ENCODE data around the gene GPX4. TPM values are rescaled to one million over a fixed set of nuclear protein-coding genes. Genes with fewer than 3 reads are reported as not detected.

GPX4 gene
- polyA plus RNA-seq, 3 donors: 205 to 2,242 (median 1,517) TPM

DNA sequence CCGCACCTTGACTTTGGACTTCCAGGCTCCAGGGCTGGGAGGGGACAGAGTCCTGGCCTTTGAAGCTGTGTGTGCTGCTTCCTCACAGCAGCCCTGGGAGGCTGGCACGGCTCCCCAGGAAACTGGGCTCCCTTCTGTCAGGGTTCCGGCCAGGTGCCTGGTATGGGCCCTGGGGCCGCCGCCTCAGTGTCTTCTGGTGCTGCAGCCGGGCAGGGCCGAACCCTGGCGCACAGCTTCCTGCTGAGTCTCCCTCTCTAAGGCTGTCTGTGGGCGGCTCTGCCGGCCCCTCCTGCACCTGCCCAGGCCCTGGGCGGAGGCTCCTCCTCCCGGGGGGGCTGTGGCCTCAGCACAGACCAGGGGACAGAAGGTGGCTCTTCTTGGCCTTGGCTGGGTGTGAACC is 32.4 kb downstream of the GPX4 start:
- H3K27ac ChIP-seq (ENCODE audit: low read depth, low read length): no peak overlapping the region
- 41 to 79% (median 56%) methylated on average over 12 of the region's 12 CpGs for WGBS, 3 donors

DNA sequence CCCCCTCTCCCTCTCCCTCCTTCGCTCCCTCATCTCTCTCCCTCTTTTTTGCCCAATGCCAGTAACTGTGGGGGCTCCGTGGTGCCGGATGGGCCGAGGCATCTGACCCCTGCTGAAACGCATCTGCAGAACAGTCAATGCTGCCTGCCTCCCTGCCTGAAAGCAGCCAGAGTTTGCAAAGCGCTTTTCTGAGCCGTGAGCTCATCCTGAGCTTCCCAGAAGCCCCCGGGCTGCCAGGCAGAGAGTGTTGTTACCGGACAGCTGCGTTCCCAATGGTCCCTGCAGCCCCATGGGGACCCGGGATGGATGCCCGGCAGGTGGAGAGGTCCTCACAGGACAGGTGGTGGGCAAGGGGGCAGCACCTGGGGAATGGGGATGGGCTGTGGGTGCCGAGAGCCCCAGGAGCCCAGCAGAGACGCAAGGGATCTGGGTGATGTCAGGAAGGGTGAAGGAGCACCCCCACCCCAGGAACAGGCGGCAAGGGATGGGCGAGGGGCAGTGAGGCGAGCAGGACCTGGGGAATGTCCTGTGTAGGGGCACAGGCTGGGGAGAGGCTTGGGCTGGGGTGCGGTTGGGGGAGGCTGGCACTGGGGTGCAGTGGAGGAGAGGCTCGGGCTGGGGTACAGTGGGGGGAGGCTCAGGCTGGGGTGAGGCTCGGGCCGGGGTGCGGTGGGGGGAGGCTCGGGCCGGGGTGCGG is 33.0 kb downstream of the GPX4 start:
- no peak overlapping the region for H3K27ac ChIP-seq (ENCODE audit: low read depth, low read length)
- 70 to 79% (median 73%) methylated on average over 16 to 25 of the region's 25 CpGs for WGBS, 3 donors

GRCh38 chr19:1138121-1138520 is 34.3 kb downstream of the GPX4 start:
- H3K27ac ChIP-seq (ENCODE audit: low read depth, low read length): no peak overlapping the region
- WGBS, 3 donors: 83 to 84% (median 83%) methylated on average over 7 of the region's 11 CpGs

DNA sequence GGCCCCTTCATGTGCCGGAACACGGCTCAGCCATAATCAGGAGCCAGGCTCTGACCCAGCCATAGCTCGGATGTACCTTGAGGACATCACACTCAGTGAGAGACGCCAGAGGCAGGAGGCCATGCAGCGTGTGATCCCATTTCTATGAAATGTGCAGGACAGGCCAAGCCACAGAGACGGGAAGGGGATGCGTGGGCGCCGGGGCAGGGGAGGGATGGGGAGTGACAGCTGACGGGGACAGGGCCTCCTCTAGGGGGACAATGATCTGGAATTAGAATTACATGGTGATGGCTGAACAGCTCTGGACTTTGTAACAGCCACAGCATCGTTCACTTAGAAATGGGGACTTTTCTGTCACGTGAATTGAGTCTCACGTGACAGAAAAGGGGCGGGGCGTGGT is 35.3 kb downstream of the GPX4 start:
- no peak overlapping the region for H3K27ac ChIP-seq (ENCODE audit: low read depth, low read length)
- 89 to 92% (median 92%) methylated on average over 15 of the region's 15 CpGs for WGBS, 3 donors

GRCh38 chr19:1140272-1141027 is 36.7 kb downstream of the GPX4 start:
- 85 to 95% (median 89%) methylated on average over 33 to 39 of the region's 39 CpGs for WGBS, 3 donors
- H3K27ac ChIP-seq (ENCODE audit: low read depth, low read length): no peak overlapping the region

GRCh38 chr19:1141944-1142343 is 38.1 kb downstream of the GPX4 start:
- H3K27ac ChIP-seq (ENCODE audit: low read depth, low read length): no peak overlapping the region
- WGBS, 3 donors: 88 to 91% (median 90%) methylated on average over 5 of the region's 5 CpGs

GRCh38 chr19:1143828-1144399 is 40.1 kb downstream of the GPX4 start:
- WGBS, 3 donors: 93 to 96% (median 95%) methylated on average over 31 to 33 of the region's 33 CpGs
- no peak overlapping the region for H3K27ac ChIP-seq (ENCODE audit: low read depth, low read length)

- no peak overlapping the region for H3K27ac ChIP-seq (ENCODE audit: low read depth, low read length)
- 94 to 100% (median 100%) methylated on average over 1 of the region's 1 CpG for WGBS, 3 donors
Observed at GRCh38 chr19:1144741-1145140, 40.9 kb downstream of the GPX4 start.

GRCh38 chr19:1145635-1146411 is 42.0 kb downstream of the GPX4 start:
- H3K27ac ChIP-seq (ENCODE audit: low read depth, low read length): no peak overlapping the region
- WGBS, 3 donors: 94 to 97% (median 95%) methylated on average over 19 to 26 of the region's 26 CpGs

- no peak overlapping the region for H3K27ac ChIP-seq (ENCODE audit: low read depth, low read length)
- WGBS, 3 donors: 88 to 90% (median 90%) methylated on average over 13 of the region's 13 CpGs
Observed at GRCh38 chr19:1146412-1146699, 42.6 kb downstream of the GPX4 start.

DNA sequence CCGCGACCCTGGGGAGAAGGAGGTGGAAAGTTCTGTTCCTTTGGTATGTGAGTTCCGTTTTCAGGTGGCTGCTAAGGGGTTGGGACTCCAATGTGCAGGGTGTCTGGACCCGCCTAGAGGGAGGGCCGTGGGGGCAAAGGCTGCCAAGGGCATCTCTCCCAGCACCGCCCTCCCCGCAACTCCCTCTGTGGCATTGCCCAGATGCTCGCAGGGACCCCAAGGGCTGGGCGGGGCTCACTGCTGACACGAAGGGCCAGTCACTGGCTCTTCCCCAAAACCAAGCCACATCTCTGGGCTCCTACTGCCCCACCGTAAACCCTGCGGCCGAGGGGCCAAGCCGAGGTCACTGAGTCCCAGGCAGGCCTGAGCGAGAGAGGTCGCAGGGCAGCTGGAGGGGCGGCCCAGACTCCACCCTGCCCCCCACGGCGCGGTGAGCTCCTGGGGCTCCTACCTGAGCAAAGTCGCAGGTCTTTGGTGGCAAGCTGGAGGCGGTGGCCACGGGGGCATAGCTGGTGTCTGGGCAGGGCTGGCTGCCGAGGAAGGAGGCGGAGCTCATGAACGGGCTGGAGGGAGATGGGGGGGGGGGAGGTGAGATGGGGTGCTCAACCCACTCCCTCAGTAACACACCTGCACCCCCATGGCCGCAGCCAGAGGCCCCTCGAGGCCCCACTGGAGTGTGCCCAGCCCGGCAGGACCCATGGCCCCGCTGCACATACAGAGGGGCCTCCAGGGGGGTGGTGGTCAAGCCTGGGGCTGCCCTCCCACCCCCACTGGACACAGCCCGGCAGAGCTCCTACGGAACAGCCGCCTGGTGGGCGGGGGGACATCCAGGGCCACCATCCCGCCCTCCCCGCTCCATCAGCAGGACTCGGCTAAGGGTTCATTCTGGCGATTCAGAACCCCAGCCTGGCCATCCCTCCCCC is 43.3 kb downstream of the GPX4 start:
- no peak overlapping the region for H3K27ac ChIP-seq (ENCODE audit: low read depth, low read length)
- WGBS, 3 donors: 84 to 87% (median 85%) methylated on average over 36 to 38 of the region's 38 CpGs

DNA sequence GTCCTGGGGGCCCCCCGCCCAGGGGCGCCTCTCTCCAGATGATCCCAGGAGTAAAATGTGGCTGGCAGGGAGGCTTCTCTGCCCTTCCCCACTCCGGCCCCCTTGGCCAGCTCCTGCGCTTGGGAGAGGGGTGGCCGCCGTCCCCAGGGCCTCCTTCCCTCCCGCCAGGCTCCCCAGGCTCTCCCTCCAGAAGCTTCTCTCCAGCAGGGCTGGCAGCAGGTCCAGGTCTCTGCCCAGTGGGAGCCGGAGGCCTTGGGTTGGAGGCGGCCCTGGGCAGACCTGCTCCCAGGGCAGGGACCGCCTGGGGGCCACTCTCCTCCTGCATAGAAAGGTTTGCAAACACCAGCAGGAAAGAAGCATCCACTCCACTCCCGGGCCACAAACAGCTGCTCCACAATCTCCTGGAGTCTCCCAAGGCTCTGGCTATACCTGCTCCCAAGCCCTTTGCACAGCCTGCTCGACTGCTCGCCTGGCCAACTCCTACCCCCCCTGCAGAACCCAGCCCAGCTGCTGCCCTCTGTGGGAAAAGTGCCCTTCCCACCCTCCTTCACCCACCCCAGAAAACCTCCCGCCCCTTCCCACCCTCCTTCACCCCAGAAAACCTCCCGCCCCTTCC is 44.2 kb downstream of the GPX4 start:
- WGBS, 3 donors: 87 to 92% (median 88%) methylated on average over 10 to 15 of the region's 15 CpGs
- no peak overlapping the region for H3K27ac ChIP-seq (ENCODE audit: low read depth, low read length)

DNA sequence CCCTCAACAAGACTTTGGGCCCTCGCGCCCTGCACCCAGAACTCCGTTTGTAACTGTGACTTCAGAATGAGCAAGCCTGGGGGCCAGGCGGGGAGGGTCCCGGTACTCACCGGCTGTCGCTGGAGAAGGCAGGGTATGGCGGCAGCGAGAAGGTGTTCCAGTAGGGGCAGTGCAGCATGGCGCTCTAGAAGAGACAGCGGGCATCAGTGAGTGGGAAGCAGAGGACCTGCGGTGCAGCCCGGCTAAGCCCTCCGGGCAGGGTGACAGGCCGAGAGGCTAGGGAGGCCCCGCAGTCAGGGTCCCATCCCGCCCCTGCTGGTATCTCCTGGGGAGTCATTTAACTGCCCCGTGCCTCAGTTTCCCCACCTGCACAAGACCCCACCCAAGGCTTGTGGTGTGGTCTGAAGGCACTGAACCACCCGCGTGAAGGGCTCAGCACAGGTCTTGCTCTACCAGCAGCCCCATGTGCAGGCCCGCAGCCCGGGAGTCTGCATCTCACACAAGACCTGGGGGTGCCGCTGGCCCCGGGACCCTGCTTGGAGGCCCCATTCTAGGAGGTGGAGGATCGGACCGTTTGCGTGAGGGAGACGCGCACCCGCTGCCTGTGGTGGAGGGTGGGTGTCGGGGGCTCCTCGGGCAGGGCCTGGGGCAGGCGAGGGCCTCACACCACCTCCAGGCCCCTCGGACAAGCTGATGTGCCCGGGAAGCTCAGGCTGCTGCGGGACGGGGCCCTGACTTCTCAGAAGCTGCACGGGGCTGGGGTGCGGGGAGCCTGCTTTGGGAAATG is 45.7 kb downstream of the GPX4 start:
- H3K27ac ChIP-seq (ENCODE audit: low read depth, low read length): no peak overlapping the region
- whole genome bisulfite sequencing, 3 donors: 94 to 96% (median 95%) methylated on average over 36 to 39 of the region's 39 CpGs

- H3K27ac ChIP-seq (ENCODE audit: low read depth, low read length): no peak overlapping the region
- WGBS, 3 donors: 87 to 91% (median 89%) methylated on average over 27 to 33 of the region's 33 CpGs
Observed at GRCh38 chr19:1150333-1151036, 46.7 kb downstream of the GPX4 start.

GRCh38 chr19:1151037-1151724 is 47.4 kb downstream of the GPX4 start:
- 62 to 85% (median 77%) methylated on average over 10 to 12 of the region's 12 CpGs for WGBS, 3 donors
- no peak overlapping the region for H3K27ac ChIP-seq (ENCODE audit: low read depth, low read length)
